Neural progenitor cell (in vitro differentiated cells): ENCODE results near the gene PTPRN2.

ENCODE experiments used
- EZH2 ChIP-seq: fragments of 200-600 bp; sonication (generic); IDR thresholded peaks from 2 replicates; pipeline ENCODE4 v1.6.1; 2017; ENCODE audit warnings: antibody characterized with exemption, mild to moderate bottlenecking, moderate library complexity
- EZH2phosphoT487 ChIP-seq: fragments of 200-600 bp; sonication (generic); IDR thresholded peaks from 2 replicates; pipeline ENCODE4 v1.6.1; 2017; ENCODE audit warnings: antibody characterized with exemption
- TF ChIP-seq, protein P1 (sequence below): fragments of 200-600 bp; sonication (generic); IDR thresholded peaks from 2 replicates; pipeline ENCODE4 v1.5.1; 2017; ENCODE audit warnings: antibody characterized with exemption, mild to moderate bottlenecking

GRCh38 chr7:157593541-157593940 lies 994.1 kb downstream of the PTPRN2 start:
- TF ChIP-seq, protein P1, sequence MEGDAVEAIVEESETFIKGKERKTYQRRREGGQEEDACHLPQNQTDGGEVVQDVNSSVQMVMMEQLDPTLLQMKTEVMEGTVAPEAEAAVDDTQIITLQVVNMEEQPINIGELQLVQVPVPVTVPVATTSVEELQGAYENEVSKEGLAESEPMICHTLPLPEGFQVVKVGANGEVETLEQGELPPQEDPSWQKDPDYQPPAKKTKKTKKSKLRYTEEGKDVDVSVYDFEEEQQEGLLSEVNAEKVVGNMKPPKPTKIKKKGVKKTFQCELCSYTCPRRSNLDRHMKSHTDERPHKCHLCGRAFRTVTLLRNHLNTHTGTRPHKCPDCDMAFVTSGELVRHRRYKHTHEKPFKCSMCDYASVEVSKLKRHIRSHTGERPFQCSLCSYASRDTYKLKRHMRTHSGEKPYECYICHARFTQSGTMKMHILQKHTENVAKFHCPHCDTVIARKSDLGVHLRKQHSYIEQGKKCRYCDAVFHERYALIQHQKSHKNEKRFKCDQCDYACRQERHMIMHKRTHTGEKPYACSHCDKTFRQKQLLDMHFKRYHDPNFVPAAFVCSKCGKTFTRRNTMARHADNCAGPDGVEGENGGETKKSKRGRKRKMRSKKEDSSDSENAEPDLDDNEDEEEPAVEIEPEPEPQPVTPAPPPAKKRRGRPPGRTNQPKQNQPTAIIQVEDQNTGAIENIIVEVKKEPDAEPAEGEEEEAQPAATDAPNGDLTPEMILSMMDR: no peak
- TF ChIP-seq EZH2 (no peak), EZH2phosphoT487 (no peak)
